HG03280 (cell line): ENCODE results near the gene FSTL4.

Experiments used
- ATAC-seq: cut with Tn5 transposase; IDR thresholded peaks from one replicate; pipeline ENCODE4 v1.9.1; 2021; ENCODE audit warnings: mild to moderate bottlenecking, moderate library complexity; ENCODE audit not compliant: unreplicated experiment

Gene FSTL4

GRCh38 chr5:133371371-133372155, 240.8 kb downstream of the FSTL4 start:
- ATAC-seq = no peak

GRCh38 chr5:133370904-133371303, 241.4 kb downstream of the FSTL4 start:
- ATAC-seq = no peak

GRCh38 chr5:133370036-133370831, 242.1 kb downstream of the FSTL4 start:
- no peak for ATAC-seq

GRCh38 chr5:133368916-133369783, 243.2 kb downstream of the FSTL4 start:
- no peak for ATAC-seq

GRCh38 chr5:133367984-133368383, 244.4 kb downstream of the FSTL4 start:
- no peak for ATAC-seq

GRCh38 chr5:133367071-133367786, 245.1 kb downstream of the FSTL4 start:
- no peak for ATAC-seq

- ATAC-seq = no peak
Observed at GRCh38 chr5:133366438-133366837, 245.9 kb downstream of the FSTL4 start.

GRCh38 chr5:133365738-133366137, 246.6 kb downstream of the FSTL4 start:
- ATAC-seq = no peak

GRCh38 chr5:133364936-133365707, 247.2 kb downstream of the FSTL4 start:
- ATAC-seq = no peak

GRCh38 chr5:133363807-133364587, 248.3 kb downstream of the FSTL4 start:
- no peak for ATAC-seq

GRCh38 chr5:133362438-133362837, 249.9 kb downstream of the FSTL4 start:
- no peak for ATAC-seq

GRCh38 chr5:133361922-133362321, 250.4 kb downstream of the FSTL4 start:
- no peak for ATAC-seq

- ATAC-seq = no peak
Observed at GRCh38 chr5:133360693-133361472, 251.5 kb downstream of the FSTL4 start.

GRCh38 chr5:133359861-133360260, 252.5 kb downstream of the FSTL4 start:
- ATAC-seq = no peak

GRCh38 chr5:133358271-133358670, 254.1 kb downstream of the FSTL4 start:
- no peak for ATAC-seq

GRCh38 chr5:133357758-133358157, 254.6 kb downstream of the FSTL4 start:
- ATAC-seq = no peak

GRCh38 chr5:133356984-133357421, 255.3 kb downstream of the FSTL4 start:
- ATAC-seq = no peak

GRCh38 chr5:133356396-133356983, 255.9 kb downstream of the FSTL4 start:
- ATAC-seq = no peak
